Common myeloid progenitor, CD34-positive (primary cell): Measurements from ENCODE around the gene KCNMB4.
"Not testable (repeated sequence)": the region's sequence is repeated elsewhere in the genome, so short reads cannot be mapped to it uniquely, and the experiment has no call there.

ENCODE experiments used
- CTCF ChIA-PET: fragments of 350-600 bp; sonication (Branson Sonifier 250); formaldehyde crosslinking; loops from one replicate; lab custom pipeline; 2021; ENCODE audit warnings: antibody characterized with exemption; lab: Charles Lee
- POLR2A ChIA-PET: fragments of 350-600 bp; sonication (Branson Sonifier 250); formaldehyde crosslinking; loops from one replicate; lab custom pipeline; 2021; ENCODE audit warnings: antibody characterized with exemption; lab: Charles Lee
- DNase-seq, 3 donors: peaks; one replicate each; pipeline versions ENCODE4 v3.0.0 to v3.0.0-alpha.2; 2013
- H3K27ac ChIP-seq, 2 experiments: 1 replicate in 1 of 2; 2 replicates in 1 of 2; pipeline ENCODE4 v1.7.0; 2013; ENCODE audit warnings: inconsistent platforms in 2 of 2, low read length in 2 of 2, mild to moderate bottlenecking in 2 of 2, low read depth in 1 of 2, moderate library complexity in 1 of 2; ENCODE audit not compliant: severe bottlenecking in 2 of 2, insufficient read depth in 1 of 2, poor library complexity in 1 of 2
- H3K27me3 ChIP-seq, 5 experiments: replicated peaks in 2 of 5; 1 replicate in 3 of 5; 2 replicates in 2 of 5; pipeline versions ENCODE4 v1.6.1 to v1.7.0; 2013; ENCODE audit warnings: low read length in 4 of 5, mild to moderate bottlenecking in 2 of 5, moderate library complexity in 2 of 5, inconsistent platforms in 1 of 5; ENCODE audit not compliant: insufficient read depth in 5 of 5, control insufficient read depth in 4 of 5
- H3K36me3 ChIP-seq, 4 experiments: 1 replicate in 2 of 4; 2 replicates in 2 of 4; pipeline versions ENCODE4 v1.6.1 to v1.7.0; 2013; ENCODE audit warnings: low read length in 3 of 4, control low read depth in 1 of 4, mild to moderate bottlenecking in 1 of 4; ENCODE audit not compliant: control insufficient read depth in 4 of 4, insufficient read depth in 4 of 4
- H3K4me1 ChIP-seq, 4 experiments: 1 replicate in 3 of 4; 2 replicates in 1 of 4; pipeline versions ENCODE4 v1.6.1 to v1.7.1; 2013; ENCODE audit warnings: low read length in 3 of 4, mild to moderate bottlenecking in 3 of 4, control low read depth in 1 of 4, inconsistent platforms in 1 of 4, moderate library complexity in 1 of 4; ENCODE audit not compliant: control insufficient read depth in 4 of 4, insufficient read depth in 4 of 4; ENCODE audit errors: control extremely low read depth in 1 of 4
- H3K4me3 ChIP-seq, 7 experiments: 1 replicate in 4 of 7; 2 replicates in 3 of 7; pipeline versions ENCODE4 v1.5.1 to v1.7.0; 2013; ENCODE audit warnings: mild to moderate bottlenecking in 7 of 7, low read length in 6 of 7, moderate library complexity in 6 of 7, inconsistent platforms in 2 of 7, low read depth in 2 of 7, control low read depth in 1 of 7; ENCODE audit not compliant: insufficient read depth in 4 of 7, control insufficient read depth in 1 of 7; ENCODE audit errors: extremely low read depth in 1 of 7
- H3K9me3 ChIP-seq, 5 experiments: 1 replicate in 4 of 5; 2 replicates in 1 of 5; pipeline versions ENCODE4 v1.6.1 to v1.7.1; 2013; ENCODE audit warnings: low read length in 4 of 5, mild to moderate bottlenecking in 2 of 5, inconsistent platforms in 1 of 5, low read depth in 1 of 5, moderate library complexity in 1 of 5; ENCODE audit not compliant: control insufficient read depth in 4 of 5, insufficient read depth in 2 of 5; ENCODE audit errors: control extremely low read depth in 1 of 5
- whole genome bisulfite sequencing: methylation state at CpG from one replicate; pipeline ENCODE4 v1.1.5; 2013; ENCODE audit not compliant: insufficient coverage; 5-methylcytosine and 5-hydroxymethylcytosine counted together

The KCNMB4 gene

GRCh38 chr12:70392631-70393030 is 26.5 kb downstream of the KCNMB4 start:
- CTCF ChIA-PET, POLR2A ChIA-PET, H3K4me1 ChIP-seq, H3K27me3 ChIP-seq, H3K4me3 ChIP-seq, H3K36me3 ChIP-seq, H3K27ac ChIP-seq, DNase-seq: not testable (repeated sequence)
- peaks cover 0 to 12% (median 5%) of the 10 kb centered on the region in 5 experiments for H3K9me3 ChIP-seq
- 100% methylated on average over 1 of the region's 1 CpG for WGBS

DNA sequence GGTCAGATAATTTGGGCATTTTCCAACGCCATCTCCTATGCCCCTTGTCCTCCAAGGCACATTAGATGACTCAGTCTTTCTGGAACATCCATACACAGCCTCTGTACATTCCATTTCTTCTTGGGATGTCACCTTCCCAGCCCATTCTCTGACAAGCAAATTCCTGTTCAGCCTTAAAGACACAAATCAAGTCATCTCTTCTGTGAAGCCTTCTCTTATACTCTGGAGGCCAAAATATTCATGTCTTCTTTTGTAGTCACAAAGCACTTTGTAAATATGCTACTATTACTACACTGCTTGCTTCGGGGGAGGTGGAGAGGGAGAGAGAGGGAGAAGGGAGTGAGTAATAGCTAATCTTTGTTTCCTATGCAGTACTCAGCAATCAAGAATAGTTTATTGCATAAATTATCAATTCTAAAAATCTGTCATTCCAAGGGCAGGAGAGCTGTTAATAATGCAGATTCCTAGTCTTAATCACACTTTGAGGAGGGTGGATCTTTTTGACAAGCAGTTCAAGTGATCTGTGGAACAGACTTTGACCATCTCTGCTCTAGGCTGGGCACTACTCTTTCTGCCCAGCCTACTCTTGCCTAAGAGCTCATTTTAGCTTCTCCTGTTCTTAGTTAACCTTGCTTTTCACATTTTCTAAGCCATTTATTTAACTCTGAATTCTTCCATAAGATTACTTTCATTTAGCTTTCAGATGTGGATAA is 27.9 kb downstream of the KCNMB4 start:
- ChIA-PET CTCF (interaction anchor here (0.6 to 1.2 kb wide), 2 partner anchors 9 to 18 kb away, joined by 3 to 4 read pairs; no protein-coding TSS in a partner anchor), POLR2A (no interaction called here)
- WGBS, result 100% methylated on average over 1 of the region's 2 CpGs

GRCh38 chr12:70398002-70398401 is 31.9 kb downstream of the KCNMB4 start:
- peaks cover 0 to 4% (median 0%) of the 10 kb centered on the region in 5 experiments for H3K9me3 ChIP-seq
- H3K4me3 ChIP-seq, result no peak overlapping the region
- CTCF ChIA-PET, result no interaction called here
- no peaks in the 10 kb centered on the region for H3K27me3 ChIP-seq
- peaks cover 0 to 10% (median 5%) of the 10 kb centered on the region in 4 experiments for H3K36me3 ChIP-seq
- DNase-seq, result no peak
- POLR2A ChIA-PET, result no interaction called here
- H3K27ac ChIP-seq, result no peak overlapping the region
- no peaks in the 10 kb centered on the region for H3K4me1 ChIP-seq

More for the DNA sequence above, 27.9 kb downstream of the KCNMB4 start:
- H3K4me1 ChIP-seq, result no peaks in the 10 kb centered on the region
- no peak for DNase-seq
- H3K36me3 ChIP-seq, result no peaks in the 10 kb centered on the region
- H3K9me3 ChIP-seq, result peaks cover 0 to 10% (median 5%) of the 10 kb centered on the region in 5 experiments
- no peaks in the 10 kb centered on the region for H3K27me3 ChIP-seq
- H3K4me3 ChIP-seq, result no peak overlapping the region
- H3K27ac ChIP-seq, result no peak overlapping the region

DNA sequence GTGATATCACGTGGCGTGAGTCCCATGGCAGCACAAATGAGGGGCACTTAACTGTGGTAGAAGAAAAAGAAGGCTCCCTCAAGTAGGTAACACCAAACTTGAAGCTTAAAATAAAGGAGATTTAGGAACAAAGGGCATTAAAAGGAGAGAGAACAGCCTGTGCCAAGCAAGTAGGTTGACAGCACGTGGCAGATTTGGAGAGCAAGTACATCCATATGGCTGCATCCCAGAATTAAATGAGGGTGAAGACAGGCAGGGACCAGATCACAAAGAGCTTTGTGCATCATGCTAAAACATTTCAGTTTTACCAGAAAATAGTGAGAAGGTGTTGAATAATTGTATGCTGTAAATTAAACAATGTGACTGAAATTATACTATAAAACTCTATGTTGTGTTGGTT is 32.8 kb downstream of the KCNMB4 start:
- Histone ChIP-seq H3K27me3 (no peaks in the 10 kb centered on the region), H3K4me3 (no peak overlapping the region), H3K36me3 (peaks cover 0 to 10% (median 5%) of the 10 kb centered on the region in 4 experiments), H3K4me1 (no peaks in the 10 kb centered on the region), H3K9me3 (peaks cover 0 to 4% (median 0%) of the 10 kb centered on the region in 5 experiments), H3K27ac (no peak overlapping the region)
- CTCF ChIA-PET, result no interaction called here
- DNase-seq, result no peak
- WGBS, result 88% methylated on average over 1 of the region's 3 CpGs
- POLR2A ChIA-PET, result no interaction called here

DNA sequence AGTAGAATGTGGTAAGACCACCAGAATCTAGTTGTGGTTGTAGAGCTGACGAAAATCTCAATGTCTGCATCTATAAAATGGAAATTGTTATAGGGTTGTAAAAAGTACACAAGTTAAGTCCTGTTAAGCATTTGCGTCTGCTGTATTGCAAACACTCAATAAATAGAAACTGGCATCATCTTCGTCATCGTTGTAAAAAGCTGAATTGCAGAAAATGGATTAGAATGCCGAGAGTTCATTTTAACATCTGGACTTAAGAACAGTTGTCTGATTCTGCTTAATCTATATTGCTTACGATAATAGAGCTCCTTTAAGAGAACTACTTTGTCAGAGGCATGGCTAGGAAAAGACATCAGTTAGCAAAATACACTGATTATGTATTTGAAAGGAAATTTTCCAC is 33.2 kb downstream of the KCNMB4 start:
- H3K27me3 ChIP-seq, result no peaks in the 10 kb centered on the region
- no peak for DNase-seq
- H3K9me3 ChIP-seq, result peaks cover 0 to 4% (median 0%) of the 10 kb centered on the region in 5 experiments
- H3K4me1 ChIP-seq, result no peaks in the 10 kb centered on the region
- ChIA-PET POLR2A (no interaction called here), CTCF (no interaction called here)
- H3K27ac ChIP-seq, result no peak overlapping the region
- no peak overlapping the region for H3K4me3 ChIP-seq
- peaks cover 0 to 10% (median 5%) of the 10 kb centered on the region in 4 experiments for H3K36me3 ChIP-seq
- WGBS, result 100% methylated on average over 1 of the region's 6 CpGs

DNA sequence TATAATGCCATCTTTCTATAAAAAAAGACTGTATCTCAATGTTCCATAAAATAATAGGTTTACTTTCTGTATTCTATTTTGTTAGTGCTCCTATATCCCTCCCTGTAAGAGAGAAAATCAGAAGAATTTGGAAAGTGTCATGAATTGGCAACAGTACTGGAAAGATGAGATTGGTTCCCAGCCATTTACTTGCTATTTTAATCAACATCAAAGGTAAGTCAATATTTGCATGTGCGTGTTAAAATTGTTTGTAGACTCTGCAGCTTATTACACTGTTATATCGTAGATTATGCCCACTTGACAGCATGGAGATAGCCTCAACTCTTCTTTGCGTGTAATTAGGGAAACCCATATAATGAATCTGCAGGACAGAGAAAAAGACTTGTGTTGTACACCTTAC is 34.0 kb downstream of the KCNMB4 start:
- no peak overlapping the region for H3K4me3 ChIP-seq
- POLR2A ChIA-PET, result no interaction called here
- 100% methylated on average over 2 of the region's 3 CpGs for WGBS
- no peaks in the 10 kb centered on the region for H3K4me1 ChIP-seq
- no peak overlapping the region for H3K27ac ChIP-seq
- no peak for DNase-seq
- H3K27me3 ChIP-seq, result no peaks in the 10 kb centered on the region
- CTCF ChIA-PET, result no interaction called here
- H3K9me3 ChIP-seq, result peaks cover 0 to 4% (median 0%) of the 10 kb centered on the region in 5 experiments
- H3K36me3 ChIP-seq, result peaks cover 0 to 10% (median 5%) of the 10 kb centered on the region in 4 experiments

DNA sequence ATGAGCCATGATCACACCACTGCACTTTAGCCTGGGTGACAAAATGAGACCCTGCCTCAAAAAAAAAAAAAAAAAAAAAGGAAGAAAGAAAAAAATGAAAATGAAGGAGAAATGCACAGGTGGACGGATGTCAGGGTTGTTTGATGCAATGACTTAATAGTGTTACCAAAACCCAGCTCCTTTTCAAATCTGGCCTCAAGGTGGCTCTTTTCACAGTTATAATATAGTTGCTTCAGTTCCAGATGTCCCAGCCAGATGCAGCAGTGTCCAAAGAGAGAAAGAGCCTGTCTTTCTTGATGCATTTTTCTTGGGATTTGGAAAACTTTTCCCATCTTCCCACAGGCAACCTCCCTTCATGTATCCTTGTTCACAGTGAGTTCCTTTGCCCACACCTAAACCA is 36.5 kb downstream of the KCNMB4 start:
- no CpG with 5 or more reads among the region's 1 CpG for WGBS

More for the DNA sequence above, 36.5 kb downstream of the KCNMB4 start:
- DNase-seq, result no peak
- H3K36me3 ChIP-seq, result peaks cover 0 to 10% (median 5%) of the 10 kb centered on the region in 4 experiments
- no peaks in the 10 kb centered on the region for H3K4me1 ChIP-seq
- H3K27ac ChIP-seq, result no peak overlapping the region
- no peaks in the 10 kb centered on the region for H3K27me3 ChIP-seq
- CTCF ChIA-PET, result no interaction called here
- POLR2A ChIA-PET, result no interaction called here
- no peaks in the 10 kb centered on the region for H3K9me3 ChIP-seq
- no peak overlapping the region for H3K4me3 ChIP-seq
